WTC11 (cell line): Measurements from ENCODE around the gene ZNF689.

Source experiments
- ATF6 ChIP-seq: sonication (generic); formaldehyde crosslinking; IDR thresholded peaks from 2 replicates; pipeline ENCODE4 v1.8.1; 2023; ENCODE audit warnings: mild to moderate bottlenecking, missing genetic modification reagents
- CTCF ChIP-seq: fragments of 200-600 bp; IDR thresholded peaks from 2 replicates; pipeline ENCODE4 v1.8.0; 2022; ENCODE audit warnings: antibody characterized with exemption
- ETV6 ChIP-seq: sonication (generic); formaldehyde crosslinking; IDR thresholded peaks from 2 replicates; pipeline ENCODE4 v1.8.1; 2022; ENCODE audit warnings: mild to moderate bottlenecking, missing genetic modification reagents
- GRHL2 ChIP-seq: fragments of 250-450 bp; sonication (Bioruptor Pico); IDR thresholded peaks from 2 replicates; pipeline ENCODE4 v1.8.0; 2022; ENCODE audit warnings: mild to moderate bottlenecking, moderate library complexity; ENCODE audit not compliant: insufficient replicate concordance, severe bottlenecking
- NR2C2 ChIP-seq: sonication (generic); formaldehyde crosslinking; IDR thresholded peaks from 2 replicates; pipeline ENCODE4 v1.8.0; 2022; ENCODE audit warnings: mild to moderate bottlenecking, missing genetic modification reagents
- NR3C1 ChIP-seq: sonication (generic); formaldehyde crosslinking; conservative IDR thresholded peaks from 2 replicates; pipeline ENCODE4 v1.8.1; 2023; ENCODE audit warnings: low read depth, mild to moderate bottlenecking, missing genetic modification reagents
- TEAD1 ChIP-seq: sonication (generic); formaldehyde crosslinking; IDR thresholded peaks from 2 replicates; pipeline ENCODE4 v1.8.0; 2022; ENCODE audit warnings: mild to moderate bottlenecking, missing genetic modification reagents
- ZNF138 ChIP-seq: sonication (generic); formaldehyde crosslinking; conservative IDR thresholded peaks from 2 replicates; pipeline ENCODE4 v1.8.1; 2022; ENCODE audit warnings: mild to moderate bottlenecking, moderate library complexity, missing genetic modification reagents
- TF ChIP-seq, protein P1 (sequence below): sonication (generic); formaldehyde crosslinking; IDR thresholded peaks from 2 replicates; pipeline ENCODE4 v1.8.0; 2023; ENCODE audit warnings: missing genetic modification reagents, mild to moderate bottlenecking, borderline replicate concordance
- TF ChIP-seq, protein P2 (sequence below): sonication (generic); formaldehyde crosslinking; conservative IDR thresholded peaks from 2 replicates; pipeline ENCODE4 v1.8.1; 2023; ENCODE audit warnings: mild to moderate bottlenecking, low read depth, missing genetic modification reagents, moderate library complexity

DNA sequence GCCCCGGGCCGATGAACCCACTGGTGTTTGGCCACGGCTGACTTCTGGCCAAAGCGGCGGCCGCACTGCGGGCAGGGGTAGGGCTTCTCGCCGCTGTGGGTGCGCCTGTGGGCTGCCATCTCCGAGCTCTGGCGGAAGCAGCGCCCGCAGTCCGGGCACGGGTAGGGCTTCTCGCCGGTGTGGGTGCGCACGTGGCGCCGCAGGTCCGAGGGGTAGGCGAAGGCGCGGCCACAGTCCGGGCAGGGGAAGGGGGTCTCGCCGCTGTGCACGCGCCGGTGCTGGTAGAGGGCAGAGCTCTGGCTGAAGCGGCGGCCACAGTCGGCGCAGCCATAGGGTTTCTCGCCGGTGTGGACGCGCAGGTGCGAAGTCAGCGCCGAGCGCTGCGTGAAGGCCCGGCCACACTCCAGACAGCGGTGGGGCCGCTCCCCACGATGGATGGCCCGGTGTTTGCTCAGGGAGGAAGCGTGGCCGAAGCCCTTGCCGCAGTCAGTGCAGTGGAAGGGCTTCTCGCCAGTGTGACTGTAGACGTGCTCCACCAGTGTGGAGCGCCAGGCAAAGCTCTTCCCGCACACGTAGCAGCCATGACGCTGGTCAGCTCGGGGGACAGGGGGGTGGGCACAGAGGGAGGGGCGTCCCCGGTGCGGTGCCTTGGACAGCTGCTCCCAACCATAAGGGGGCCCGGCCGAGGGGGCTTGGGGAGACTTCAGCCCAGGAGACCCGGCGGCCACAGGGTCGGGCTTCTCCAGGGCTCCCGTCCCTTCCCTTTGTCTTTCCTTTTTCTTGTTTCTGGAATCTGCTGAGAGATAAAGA lies 54.7 kb downstream of the ZNF689 start:
- TF ChIP-seq CTCF (no peak), NR2C2 (CRISPR knock-in tag) (no peak), ETV6 (CRISPR knock-in tag) (no peak), TEAD1 (CRISPR knock-in tag) (no peak), ZNF138 (CRISPR knock-in tag) (no peak), NR3C1 (CRISPR knock-in tag) (no peak), ATF6 (CRISPR knock-in tag) (no peak), GRHL2 (no peak)
- TF ChIP-seq, protein P1, sequence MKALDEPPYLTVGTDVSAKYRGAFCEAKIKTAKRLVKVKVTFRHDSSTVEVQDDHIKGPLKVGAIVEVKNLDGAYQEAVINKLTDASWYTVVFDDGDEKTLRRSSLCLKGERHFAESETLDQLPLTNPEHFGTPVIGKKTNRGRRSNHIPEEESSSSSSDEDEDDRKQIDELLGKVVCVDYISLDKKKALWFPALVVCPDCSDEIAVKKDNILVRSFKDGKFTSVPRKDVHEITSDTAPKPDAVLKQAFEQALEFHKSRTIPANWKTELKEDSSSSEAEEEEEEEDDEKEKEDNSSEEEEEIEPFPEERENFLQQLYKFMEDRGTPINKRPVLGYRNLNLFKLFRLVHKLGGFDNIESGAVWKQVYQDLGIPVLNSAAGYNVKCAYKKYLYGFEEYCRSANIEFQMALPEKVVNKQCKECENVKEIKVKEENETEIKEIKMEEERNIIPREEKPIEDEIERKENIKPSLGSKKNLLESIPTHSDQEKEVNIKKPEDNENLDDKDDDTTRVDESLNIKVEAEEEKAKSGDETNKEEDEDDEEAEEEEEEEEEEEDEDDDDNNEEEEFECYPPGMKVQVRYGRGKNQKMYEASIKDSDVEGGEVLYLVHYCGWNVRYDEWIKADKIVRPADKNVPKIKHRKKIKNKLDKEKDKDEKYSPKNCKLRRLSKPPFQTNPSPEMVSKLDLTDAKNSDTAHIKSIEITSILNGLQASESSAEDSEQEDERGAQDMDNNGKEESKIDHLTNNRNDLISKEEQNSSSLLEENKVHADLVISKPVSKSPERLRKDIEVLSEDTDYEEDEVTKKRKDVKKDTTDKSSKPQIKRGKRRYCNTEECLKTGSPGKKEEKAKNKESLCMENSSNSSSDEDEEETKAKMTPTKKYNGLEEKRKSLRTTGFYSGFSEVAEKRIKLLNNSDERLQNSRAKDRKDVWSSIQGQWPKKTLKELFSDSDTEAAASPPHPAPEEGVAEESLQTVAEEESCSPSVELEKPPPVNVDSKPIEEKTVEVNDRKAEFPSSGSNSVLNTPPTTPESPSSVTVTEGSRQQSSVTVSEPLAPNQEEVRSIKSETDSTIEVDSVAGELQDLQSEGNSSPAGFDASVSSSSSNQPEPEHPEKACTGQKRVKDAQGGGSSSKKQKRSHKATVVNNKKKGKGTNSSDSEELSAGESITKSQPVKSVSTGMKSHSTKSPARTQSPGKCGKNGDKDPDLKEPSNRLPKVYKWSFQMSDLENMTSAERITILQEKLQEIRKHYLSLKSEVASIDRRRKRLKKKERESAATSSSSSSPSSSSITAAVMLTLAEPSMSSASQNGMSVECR (CRISPR knock-in tag), result no peak
- TF ChIP-seq, protein P2, sequence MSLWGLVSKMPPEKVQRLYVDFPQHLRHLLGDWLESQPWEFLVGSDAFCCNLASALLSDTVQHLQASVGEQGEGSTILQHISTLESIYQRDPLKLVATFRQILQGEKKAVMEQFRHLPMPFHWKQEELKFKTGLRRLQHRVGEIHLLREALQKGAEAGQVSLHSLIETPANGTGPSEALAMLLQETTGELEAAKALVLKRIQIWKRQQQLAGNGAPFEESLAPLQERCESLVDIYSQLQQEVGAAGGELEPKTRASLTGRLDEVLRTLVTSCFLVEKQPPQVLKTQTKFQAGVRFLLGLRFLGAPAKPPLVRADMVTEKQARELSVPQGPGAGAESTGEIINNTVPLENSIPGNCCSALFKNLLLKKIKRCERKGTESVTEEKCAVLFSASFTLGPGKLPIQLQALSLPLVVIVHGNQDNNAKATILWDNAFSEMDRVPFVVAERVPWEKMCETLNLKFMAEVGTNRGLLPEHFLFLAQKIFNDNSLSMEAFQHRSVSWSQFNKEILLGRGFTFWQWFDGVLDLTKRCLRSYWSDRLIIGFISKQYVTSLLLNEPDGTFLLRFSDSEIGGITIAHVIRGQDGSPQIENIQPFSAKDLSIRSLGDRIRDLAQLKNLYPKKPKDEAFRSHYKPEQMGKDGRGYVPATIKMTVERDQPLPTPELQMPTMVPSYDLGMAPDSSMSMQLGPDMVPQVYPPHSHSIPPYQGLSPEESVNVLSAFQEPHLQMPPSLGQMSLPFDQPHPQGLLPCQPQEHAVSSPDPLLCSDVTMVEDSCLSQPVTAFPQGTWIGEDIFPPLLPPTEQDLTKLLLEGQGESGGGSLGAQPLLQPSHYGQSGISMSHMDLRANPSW (CRISPR knock-in tag), result no peak
